Measurements from ENCODE around the gene SBF2. TPM values are rescaled to one million over a fixed set of nuclear protein-coding genes. Genes with fewer than 3 reads are reported as not detected.

SBF2 gene
- total RNA-seq, 2 donors from 2014 or later: 22.8 to 23.9 TPM

GRCh38 chr11:9735919-9736318, 558.1 kb downstream of the SBF2 start:
- peaks cover 0 to 14% of the 10 kb centered on the region in 2 donors for H3K9me3 ChIP-seq
- TF ChIP-seq CTCF (IDR thresholded peaks at IDR 0.05): no peak

GRCh38 chr11:9735236-9735635, 558.8 kb downstream of the SBF2 start:
- no peak overlapping the region for H3K4me3 ChIP-seq
- H3K27ac ChIP-seq: no peak overlapping the region
- H3K4me1 ChIP-seq: peaks cover 0 to 9% of the 10 kb centered on the region in 2 donors
- DNase-seq (ENCODE audit: low spot score): no peak
- H3K27me3 ChIP-seq: no peaks in the 10 kb centered on the region
- no peak for TF ChIP-seq CTCF (IDR thresholded peaks at IDR 0.05)
- H3K36me3 ChIP-seq: peaks cover 67% of the 10 kb centered on the region
- H3K9me3 ChIP-seq: peaks cover 0 to 14% of the 10 kb centered on the region in 2 donors

More at GRCh38 chr11:9735919-9736318, 558.1 kb downstream of the SBF2 start:
- Histone ChIP-seq H3K27me3 (no peaks in the 10 kb centered on the region), H3K4me3 (no peak overlapping the region), H3K27ac (no peak overlapping the region), H3K4me1 (peaks cover 0 to 9% of the 10 kb centered on the region in 2 donors), H3K36me3 (peaks cover 70% of the 10 kb centered on the region)
- DNase-seq (ENCODE audit: low spot score): no peak

- Histone ChIP-seq H3K27me3 (no peaks in the 10 kb centered on the region), H3K4me3 (no peak overlapping the region), H3K9me3 (peaks cover 0 to 14% of the 10 kb centered on the region in 2 donors), H3K27ac (no peak overlapping the region), H3K4me1 (no peaks in the 10 kb centered on the region), H3K36me3 (peaks cover 67% of the 10 kb centered on the region)
- no peak for DNase-seq (ENCODE audit: low spot score)
- TF ChIP-seq CTCF (IDR thresholded peaks at IDR 0.05): no peak
These were observed 560.8 kb downstream of the SBF2 start for GRCh38 chr11:9733212-9733611.

- no peaks in the 10 kb centered on the region for H3K4me1 ChIP-seq
- H3K27ac ChIP-seq: no peak overlapping the region
- no peak for DNase-seq (ENCODE audit: low spot score)
- H3K27me3 ChIP-seq: no peaks in the 10 kb centered on the region
- peaks cover 0 to 14% of the 10 kb centered on the region in 2 donors for H3K9me3 ChIP-seq
- peaks cover 68% of the 10 kb centered on the region for H3K36me3 ChIP-seq
- no peak for TF ChIP-seq CTCF (IDR thresholded peaks at IDR 0.05)
- no peak overlapping the region for H3K4me3 ChIP-seq
These were observed 561.6 kb downstream of the SBF2 start for GRCh38 chr11:9732453-9732852.

GRCh38 chr11:9731256-9731655, 562.8 kb downstream of the SBF2 start:
- TF ChIP-seq CTCF (IDR thresholded peaks at IDR 0.05): no peak
- Histone ChIP-seq H3K36me3 (peaks cover 65% of the 10 kb centered on the region), H3K4me3 (no peak overlapping the region), H3K27me3 (no peaks in the 10 kb centered on the region), H3K4me1 (no peaks in the 10 kb centered on the region), H3K9me3 (peaks cover 0 to 13% of the 10 kb centered on the region in 2 donors), H3K27ac (no peak overlapping the region)
- no peak for DNase-seq (ENCODE audit: low spot score)

Other genes with a start within 250 kb of the SBF2 start
- 100 to 1,000 TPM in 1 of 2 donors, 10 to 100 TPM in 1; 31.2 to 217 TPM for gene ADM, start 10.9 kb upstream of the SBF2 start, total RNA-seq
- 1 to 10 TPM; 2.8 to 5.3 TPM for gene AMPD3, start 161.0 kb upstream of the SBF2 start, total RNA-seq
- 10 to 100 TPM; 22.9 to 29.8 TPM for gene RNF141, start 247.0 kb upstream of the SBF2 start, total RNA-seq